NB4 (cell line): ENCODE measurements around the gene MMD.

Experiments
- DNase-seq: peaks from one replicate; pipeline ENCODE4 v3.0.0; 2010; ENCODE audit warnings: low read depth
- H3K4me3 ChIP-seq: one replicate; pipeline ENCODE4 v1.5.1; 2011; ENCODE audit warnings: mild to moderate bottlenecking, low read depth, low read length, moderate library complexity
- MYC ChIP-seq: IDR thresholded peaks from 2 replicates; pipeline ENCODE4 v1.6.1; 2011; ENCODE audit warnings: low read depth, low read length
- POLR2A ChIP-seq: IDR thresholded peaks from 2 replicates; pipeline ENCODE4 v1.6.1; 2011; ENCODE audit warnings: mild to moderate bottlenecking; ENCODE audit not compliant: insufficient read length; ENCODE audit errors: extremely low read depth
- TF ChIP-seq, protein P1 (sequence below): IDR thresholded peaks from 2 replicates; pipeline ENCODE4 v1.6.1; 2011; ENCODE audit warnings: low read depth, low read length
- TF ChIP-seq, protein P2 (sequence below): IDR thresholded peaks from one replicate; pipeline ENCODE4 v1.5.1; 2012; ENCODE audit warnings: low read depth, low read length

The MMD gene

DNA sequence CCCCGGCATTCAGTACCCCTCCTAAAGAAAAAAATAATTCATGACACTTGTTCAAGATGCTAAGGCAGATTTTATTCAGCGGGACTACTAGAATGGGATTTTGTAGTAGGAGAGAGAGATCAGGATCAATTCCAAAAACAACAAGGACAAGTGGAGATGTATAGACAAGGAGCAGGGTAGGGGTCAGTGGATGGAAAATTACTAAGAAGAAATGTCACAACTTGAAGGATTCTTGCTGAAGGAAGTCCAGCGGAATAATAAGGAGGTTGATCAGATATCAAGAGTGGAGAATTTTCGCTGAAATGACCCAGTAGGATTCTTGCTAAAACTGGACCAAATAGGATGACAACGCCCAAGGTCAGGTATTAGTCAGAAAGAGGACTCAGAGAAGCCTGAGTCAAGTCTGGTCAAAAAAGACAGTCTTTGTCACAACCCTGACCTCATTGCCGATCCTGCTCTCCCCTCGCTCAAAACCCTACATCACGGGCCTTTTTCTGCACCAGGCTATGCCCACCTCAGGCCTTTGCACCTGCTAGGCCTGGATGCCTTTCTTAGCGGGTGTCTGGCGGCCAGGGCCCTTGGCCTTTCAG lies 36.9 kb downstream of the MMD start:
- no peak overlapping the region for H3K4me3 ChIP-seq
- TF ChIP-seq POLR2A (no peak), MYC (no peak)
- TF ChIP-seq, protein P1, sequence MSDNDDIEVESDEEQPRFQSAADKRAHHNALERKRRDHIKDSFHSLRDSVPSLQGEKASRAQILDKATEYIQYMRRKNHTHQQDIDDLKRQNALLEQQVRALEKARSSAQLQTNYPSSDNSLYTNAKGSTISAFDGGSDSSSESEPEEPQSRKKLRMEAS = no peak
- TF ChIP-seq, protein P2, sequence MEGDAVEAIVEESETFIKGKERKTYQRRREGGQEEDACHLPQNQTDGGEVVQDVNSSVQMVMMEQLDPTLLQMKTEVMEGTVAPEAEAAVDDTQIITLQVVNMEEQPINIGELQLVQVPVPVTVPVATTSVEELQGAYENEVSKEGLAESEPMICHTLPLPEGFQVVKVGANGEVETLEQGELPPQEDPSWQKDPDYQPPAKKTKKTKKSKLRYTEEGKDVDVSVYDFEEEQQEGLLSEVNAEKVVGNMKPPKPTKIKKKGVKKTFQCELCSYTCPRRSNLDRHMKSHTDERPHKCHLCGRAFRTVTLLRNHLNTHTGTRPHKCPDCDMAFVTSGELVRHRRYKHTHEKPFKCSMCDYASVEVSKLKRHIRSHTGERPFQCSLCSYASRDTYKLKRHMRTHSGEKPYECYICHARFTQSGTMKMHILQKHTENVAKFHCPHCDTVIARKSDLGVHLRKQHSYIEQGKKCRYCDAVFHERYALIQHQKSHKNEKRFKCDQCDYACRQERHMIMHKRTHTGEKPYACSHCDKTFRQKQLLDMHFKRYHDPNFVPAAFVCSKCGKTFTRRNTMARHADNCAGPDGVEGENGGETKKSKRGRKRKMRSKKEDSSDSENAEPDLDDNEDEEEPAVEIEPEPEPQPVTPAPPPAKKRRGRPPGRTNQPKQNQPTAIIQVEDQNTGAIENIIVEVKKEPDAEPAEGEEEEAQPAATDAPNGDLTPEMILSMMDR = no peak
- no peak for DNase-seq

DNA sequence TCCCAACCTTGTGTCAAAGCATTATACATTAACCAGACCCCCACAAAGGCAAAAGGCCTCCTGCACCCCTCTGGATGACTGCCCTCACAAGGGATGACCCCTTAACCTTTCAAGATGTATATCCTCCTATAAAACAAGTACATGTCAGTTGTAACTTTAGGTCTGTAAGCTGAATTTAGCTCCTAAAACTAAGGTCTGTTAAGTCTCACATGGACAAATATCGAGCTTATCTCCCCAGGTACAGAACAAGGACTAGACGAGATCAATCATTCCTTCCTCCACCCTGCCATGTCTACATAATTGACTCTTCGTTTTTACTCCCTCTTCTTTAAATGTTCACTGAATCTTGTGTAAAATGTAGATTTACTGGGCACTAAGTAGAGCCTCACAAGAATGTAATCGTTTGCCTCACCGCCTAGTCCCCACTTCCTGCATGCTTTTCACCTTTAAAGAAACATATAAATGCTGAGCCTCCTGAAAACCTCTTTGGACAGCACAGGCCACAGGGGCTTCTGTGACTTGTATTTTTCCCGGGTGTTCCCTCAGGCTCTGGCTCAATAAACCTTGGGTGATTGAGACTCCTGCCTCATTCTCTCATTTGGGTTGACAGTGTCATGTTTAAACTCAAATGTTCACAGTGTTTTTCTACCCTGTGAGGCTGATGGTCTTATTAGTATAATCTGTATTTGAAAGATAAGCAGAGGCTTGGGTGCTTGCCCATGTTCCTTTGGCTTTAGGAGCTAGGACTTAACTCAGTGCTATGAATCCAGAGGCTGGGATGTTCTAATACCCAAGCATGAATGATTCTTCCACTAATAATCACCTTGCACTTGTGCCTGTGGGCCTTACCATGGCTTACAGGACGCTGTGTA lies 37.6 kb downstream of the MMD start:
- DNase-seq = no peak
- no peak overlapping the region for H3K4me3 ChIP-seq
- TF ChIP-seq, protein P2 = no peak
- TF ChIP-seq POLR2A = no peak
- no peak for TF ChIP-seq MYC
- TF ChIP-seq, protein P1 = no peak

DNA sequence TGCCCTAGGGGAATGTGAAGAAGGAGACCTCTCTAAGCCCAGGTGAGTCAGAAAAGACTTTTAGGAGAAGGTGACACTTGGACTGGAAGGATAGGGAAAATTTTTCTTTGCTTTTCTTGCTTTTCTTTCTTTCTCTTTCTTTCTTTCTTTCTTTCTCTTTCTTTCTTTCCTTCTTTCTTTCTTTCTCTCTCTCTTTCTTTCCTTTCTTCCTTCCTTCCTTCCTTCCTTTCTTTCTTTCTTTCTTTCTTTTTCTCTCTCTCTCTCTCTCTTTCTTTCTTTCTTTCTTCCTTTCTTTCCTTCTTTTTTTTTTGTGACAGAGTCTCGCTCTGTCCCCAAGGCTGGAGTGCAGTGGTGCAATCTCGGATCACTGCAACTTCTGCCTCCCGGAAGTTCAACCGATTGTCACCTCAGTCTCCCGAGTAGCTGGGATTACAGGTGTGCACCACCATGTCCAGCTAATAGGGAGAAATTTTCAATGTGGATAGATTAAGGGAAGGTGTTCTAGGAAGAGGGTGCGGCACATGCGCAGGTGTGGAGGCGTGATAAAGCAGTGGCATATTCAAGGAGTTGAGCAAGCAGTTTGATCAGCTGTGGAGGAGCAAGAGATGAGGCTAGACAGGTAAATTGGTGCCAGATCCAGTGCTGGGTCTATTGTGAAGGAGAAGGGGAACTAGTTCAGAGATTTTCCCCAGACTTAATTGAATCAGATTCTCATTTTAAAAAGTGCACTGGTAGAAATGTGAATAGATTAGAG lies 40.4 kb downstream of the MMD start:
- DNase-seq = no peak
- H3K4me3 ChIP-seq = no peak overlapping the region
- TF ChIP-seq, protein P1 = no peak
- TF ChIP-seq POLR2A = no peak
- no peak for TF ChIP-seq MYC
- TF ChIP-seq, protein P2 = no peak

DNA sequence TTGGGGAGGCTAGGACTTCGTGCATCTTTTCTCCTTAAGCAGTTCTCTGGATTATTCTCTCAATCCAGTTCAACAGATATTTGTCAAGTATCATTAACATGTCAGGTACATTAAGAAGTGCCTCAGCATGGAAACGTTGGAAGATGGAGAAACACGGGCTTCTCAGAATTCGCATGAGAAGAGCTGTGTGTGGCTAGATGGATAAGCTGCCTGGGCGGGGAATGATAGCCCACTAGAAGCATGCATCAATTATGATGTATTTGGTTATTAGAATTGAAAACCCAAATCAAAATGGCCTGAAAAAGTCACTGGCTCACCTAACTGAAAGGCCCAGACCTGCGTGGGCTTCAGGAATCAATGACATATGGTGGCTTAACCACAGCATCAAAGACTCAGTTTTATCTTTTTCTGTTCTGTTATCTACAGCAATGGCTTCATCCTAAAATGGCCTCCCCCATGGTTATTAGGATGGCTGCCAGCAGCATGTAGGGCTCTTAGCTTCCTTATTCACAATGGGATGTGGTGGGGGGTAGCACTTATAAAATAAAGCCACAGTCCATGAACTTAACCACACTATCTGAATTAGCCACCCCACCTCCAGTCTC lies 43.9 kb downstream of the MMD start:
- no peak for DNase-seq
- no peak for TF ChIP-seq POLR2A
- TF ChIP-seq, protein P2 = no peak
- TF ChIP-seq, protein P1 = no peak
- no peak for TF ChIP-seq MYC

DNA sequence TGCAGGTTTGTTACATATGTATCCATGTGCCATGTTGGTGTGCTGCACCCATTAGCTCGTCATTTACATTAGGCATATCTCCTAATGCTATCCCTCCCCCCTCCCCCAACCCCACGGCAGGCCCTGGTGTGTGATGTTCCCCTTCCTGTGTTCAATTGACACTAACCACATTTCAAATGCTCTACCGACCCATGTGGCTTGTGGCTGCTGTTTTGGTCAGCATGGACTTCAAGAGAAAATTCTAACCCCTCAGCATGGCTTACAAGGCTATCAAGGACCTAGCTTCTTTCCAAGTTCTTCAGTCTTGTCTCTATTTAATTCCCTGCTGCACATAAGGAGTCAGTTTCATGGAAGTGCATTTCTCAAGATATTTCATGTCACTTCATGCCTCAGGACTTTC lies 52.9 kb downstream of the MMD start:
- TF ChIP-seq MYC (no peak), POLR2A (no peak)
- TF ChIP-seq, protein P1 = no peak
- TF ChIP-seq, protein P2 = no peak
- DNase-seq = peak; percentile 7
- no peak overlapping the region for H3K4me3 ChIP-seq

More for the DNA sequence above, 43.9 kb downstream of the MMD start:
- H3K4me3 ChIP-seq = no peak overlapping the region
